Ovary (tissue), 9 donors: ENCODE measurements around the gene SLC48A1. TPM values are rescaled to one million over a fixed set of nuclear protein-coding genes. Genes with fewer than 3 reads are reported as not detected.

Experiments
- DNase-seq, 5 donors: peaks; one replicate each; pipeline ENCODE4 v3.0.0-alpha.2; 2019 to 2020
- H3K27ac ChIP-seq, 2 donors: fragments of 200-600 bp; one replicate each; pipeline versions ENCODE4 v1.5.1 to v1.8.0; 2019 to 2022
- H3K27me3 ChIP-seq: fragments of 200-600 bp; one replicate; pipeline ENCODE4 v1.8.0; 2022
- H3K36me3 ChIP-seq: fragments of 200-600 bp; sonication (generic); one replicate; pipeline ENCODE4 v1.5.1; 2019
- H3K4me1 ChIP-seq: one replicate; pipeline ENCODE4 v1.8.1; 2013; ENCODE audit warnings: mild to moderate bottlenecking, moderate library complexity; ENCODE audit not compliant: insufficient read depth
- H3K4me3 ChIP-seq: fragments of 200-600 bp; sonication (generic); one replicate; pipeline ENCODE4 v1.5.1; 2017
- H3K9me3 ChIP-seq, 2 donors: fragments of 200-600 bp in 1 of 2; sonication (generic) in 1 of 2; one replicate each; pipeline versions ENCODE4 v1.5.1 to v1.8.1; 2013 to 2019; ENCODE audit warnings: mild to moderate bottlenecking in 1 of 2, moderate library complexity in 1 of 2
- EP300 ChIP-seq: sonication (generic); formaldehyde crosslinking; IDR thresholded peaks from one replicate; pipeline ENCODE4 v1.6.1; 2017; ENCODE audit warnings: antibody characterized with exemption
- POLR2A ChIP-seq: fragments of 450-650 bp; IDR thresholded peaks from one replicate; pipeline ENCODE4 v1.6.1; 2017; ENCODE audit warnings: antibody characterized with exemption, mild to moderate bottlenecking, moderate library complexity
- WGBS, 3 donors: extraction: QIAGEN DNeasy Blood & Tissue Kit in 1 of 3; methylation state at CpG; one replicate each; pipeline versions ENCODE4 v1.1.5 to v1.1.7; 2013 to 2017; 5-methylcytosine and 5-hydroxymethylcytosine counted together
- intact Hi-C, 4 donors: fragments of 100-400 bp; cut with DNase I; formaldehyde crosslinking; loops; one replicate each; pipeline versions ENCODE4 v1.11.0 to v1.15.1; 2022 to 2023
- polyA plus RNA-seq, 2 donors: library from polyadenylated mRNA; stranded (reverse); fragments of 200-250 nt in 1 of 2; fragments of 350-450 nt in 1 of 2; fragmentation: Illumina TruSeq in 1 of 2; extraction: RNeasy Lipid Tissue Mini Kit (QIAGEN cat#74804) in 1 of 2; gene quantifications; one replicate each; pipeline ENCODE4 v1.2.3, GENCODE V29; 2013 to 2014
- total RNA-seq, 7 donors: library from RNA; depleted of rRNA in 2 of 7; stranded (reverse); fragments of >200 nt in 2 of 7; fragmentation: NEBNext Ultra II Directional in 3 of 7; extraction: Animal tissue kit (Norgen Biotek cat#: 25700) in 3 of 7; gene quantifications; one replicate each; pipeline versions ENCODE4 v1.1.0 to v1.2.4, GENCODE V29; 2016 to 2023
- TF ChIP-seq, protein P1 (sequence below), 3 donors: fragments of 450-650 bp in 2 of 3; fragments of 200-600 bp in 1 of 3; IDR thresholded peaks; one replicate each; pipeline versions ENCODE4 v1.5.1 to v1.8.0; 2016 to 2022; ENCODE audit warnings: antibody characterized with exemption in 3 of 3, mild to moderate bottlenecking in 1 of 3
- donor health status: DM: no; HTN: no; CAD: no; lungs with moderate emphysema.
- donor health status: DM: no; HTN: no; CAD: no.
- donor health status: Bipolar disorder and iron deficiency.
- donor health status: DM: yes; HTN: yes; CAD: no.
- donor health status: DM: no; HTN: no; CAD: no.
- donor health status: DM: yes; HTN: yes; CAD: no.

Gene SLC48A1
- total and polyA plus RNA-seq, 9 donors, result 24.1 to 143 (median 68.7) TPM

DNA sequence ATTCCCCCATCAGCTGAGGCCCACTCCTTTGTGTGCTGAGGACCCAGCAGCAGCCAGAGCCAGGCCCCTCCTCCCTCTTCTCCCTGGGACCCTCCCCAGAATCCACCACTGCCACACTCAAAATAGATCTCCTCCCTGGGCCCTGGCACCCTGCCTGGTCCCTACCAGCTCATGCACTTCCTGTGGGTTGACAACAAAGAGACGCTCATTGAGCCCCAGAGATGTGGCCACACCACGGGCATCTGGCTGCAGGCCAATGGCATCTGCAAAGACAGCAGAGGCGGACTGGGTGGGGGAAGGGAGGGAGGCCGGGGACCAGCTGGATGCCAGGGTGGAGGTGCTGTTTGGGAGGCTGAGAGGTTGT lies 31.7 kb upstream of the SLC48A1 start:
- peak in 4 of 5 donors; percentile 47 to 78 (median 68) for DNase-seq
- Histone ChIP-seq H3K27me3 (no peaks in the 10 kb centered on the region), H3K27ac (peak overlapping the region; percentile 51 to 52), H3K4me3 (no peak overlapping the region), H3K9me3 (no peaks in the 10 kb centered on the region), H3K4me1 (peaks cover 18% of the 10 kb centered on the region), H3K36me3 (no peaks in the 10 kb centered on the region)
- TF ChIP-seq EP300 (no peak), POLR2A (no peak)
- TF ChIP-seq, protein P1, sequence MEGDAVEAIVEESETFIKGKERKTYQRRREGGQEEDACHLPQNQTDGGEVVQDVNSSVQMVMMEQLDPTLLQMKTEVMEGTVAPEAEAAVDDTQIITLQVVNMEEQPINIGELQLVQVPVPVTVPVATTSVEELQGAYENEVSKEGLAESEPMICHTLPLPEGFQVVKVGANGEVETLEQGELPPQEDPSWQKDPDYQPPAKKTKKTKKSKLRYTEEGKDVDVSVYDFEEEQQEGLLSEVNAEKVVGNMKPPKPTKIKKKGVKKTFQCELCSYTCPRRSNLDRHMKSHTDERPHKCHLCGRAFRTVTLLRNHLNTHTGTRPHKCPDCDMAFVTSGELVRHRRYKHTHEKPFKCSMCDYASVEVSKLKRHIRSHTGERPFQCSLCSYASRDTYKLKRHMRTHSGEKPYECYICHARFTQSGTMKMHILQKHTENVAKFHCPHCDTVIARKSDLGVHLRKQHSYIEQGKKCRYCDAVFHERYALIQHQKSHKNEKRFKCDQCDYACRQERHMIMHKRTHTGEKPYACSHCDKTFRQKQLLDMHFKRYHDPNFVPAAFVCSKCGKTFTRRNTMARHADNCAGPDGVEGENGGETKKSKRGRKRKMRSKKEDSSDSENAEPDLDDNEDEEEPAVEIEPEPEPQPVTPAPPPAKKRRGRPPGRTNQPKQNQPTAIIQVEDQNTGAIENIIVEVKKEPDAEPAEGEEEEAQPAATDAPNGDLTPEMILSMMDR (IDR thresholded peaks at IDR 0.05), result no peak
- WGBS, 3 donors, result 48 to 50% (median 49%) methylated on average over 4 of the region's 4 CpGs
- intact Hi-C loops, result loop anchor here in 2 of 4 donors (5.0 kb wide), 2 partner anchors 34 to 36 kb away; partner anchors contain the start of gene RPAP3 (in 1 of the 2)

DNA sequence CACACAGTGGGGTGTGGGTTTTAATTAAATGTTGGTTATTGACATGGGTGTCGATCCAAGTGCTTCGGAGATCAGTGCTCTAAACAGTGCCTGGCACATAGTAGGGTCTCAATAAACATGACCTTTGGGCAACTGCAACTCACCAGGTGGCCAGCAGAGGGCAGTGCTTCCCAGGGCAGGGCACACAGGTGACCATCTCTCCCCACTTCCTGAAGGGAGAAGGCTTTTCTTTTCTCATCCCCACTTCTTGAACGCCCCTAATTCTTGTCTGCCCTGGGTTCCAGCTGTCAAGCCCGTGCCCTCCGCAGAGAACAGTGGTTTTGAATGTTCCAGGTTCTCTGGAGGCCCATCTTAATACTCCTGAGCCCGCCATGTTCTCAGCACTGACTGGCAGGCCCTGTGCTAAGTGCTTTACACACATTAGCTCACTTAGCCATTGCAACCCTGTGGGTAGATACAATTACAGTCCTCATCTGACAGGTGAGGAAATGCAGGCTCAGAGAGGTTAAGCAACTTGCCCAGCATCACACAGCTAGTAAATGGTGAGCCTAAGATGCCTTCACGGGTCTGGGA lies 30.7 kb upstream of the SLC48A1 start:
- Histone ChIP-seq H3K4me3 (no peak overlapping the region), H3K36me3 (no peaks in the 10 kb centered on the region), H3K4me1 (peaks cover 12% of the 10 kb centered on the region), H3K9me3 (no peaks in the 10 kb centered on the region), H3K27me3 (no peaks in the 10 kb centered on the region), H3K27ac (peak overlapping the region in 1 of 2 donors; percentile 51)
- peak in 4 of 5 donors; percentile 68 to 77 (median 74) for DNase-seq
- WGBS, 3 donors, result 77 to 82% (median 82%) methylated on average over 7 of the region's 7 CpGs
- TF ChIP-seq EP300, result no peak
- TF ChIP-seq, protein P1 (IDR thresholded peaks at IDR 0.05), result peak; percentile 65 to 95 (median 93)
- intact Hi-C loops, result loop anchor here in 2 of 4 donors (2.0 to 5.0 kb wide), 3 partner anchors 35 to 96 kb away; partner anchors contain the start of gene RPAP3 (in 1 of the 2)

GRCh38 chr12:47743311-47743860 lies 29.7 kb upstream of the SLC48A1 start:
- 87 to 90% (median 88%) methylated on average over 9 of the region's 9 CpGs for WGBS, 3 donors
- intact Hi-C loops, result loop anchor here in 2 of 4 donors (2.0 to 5.0 kb wide), 3 partner anchors 34 to 95 kb away; partner anchors contain the start of gene RPAP3 (in 1 of the 2)
- Histone ChIP-seq H3K9me3 (no peaks in the 10 kb centered on the region), H3K4me1 (peaks cover 3% of the 10 kb centered on the region), H3K4me3 (no peak overlapping the region), H3K36me3 (no peaks in the 10 kb centered on the region), H3K27me3 (no peaks in the 10 kb centered on the region), H3K27ac (no peak overlapping the region)
- TF ChIP-seq POLR2A (no peak), EP300 (no peak)
- TF ChIP-seq, protein P1 (IDR thresholded peaks at IDR 0.05), result no peak
- DNase-seq, result no peak

DNA sequence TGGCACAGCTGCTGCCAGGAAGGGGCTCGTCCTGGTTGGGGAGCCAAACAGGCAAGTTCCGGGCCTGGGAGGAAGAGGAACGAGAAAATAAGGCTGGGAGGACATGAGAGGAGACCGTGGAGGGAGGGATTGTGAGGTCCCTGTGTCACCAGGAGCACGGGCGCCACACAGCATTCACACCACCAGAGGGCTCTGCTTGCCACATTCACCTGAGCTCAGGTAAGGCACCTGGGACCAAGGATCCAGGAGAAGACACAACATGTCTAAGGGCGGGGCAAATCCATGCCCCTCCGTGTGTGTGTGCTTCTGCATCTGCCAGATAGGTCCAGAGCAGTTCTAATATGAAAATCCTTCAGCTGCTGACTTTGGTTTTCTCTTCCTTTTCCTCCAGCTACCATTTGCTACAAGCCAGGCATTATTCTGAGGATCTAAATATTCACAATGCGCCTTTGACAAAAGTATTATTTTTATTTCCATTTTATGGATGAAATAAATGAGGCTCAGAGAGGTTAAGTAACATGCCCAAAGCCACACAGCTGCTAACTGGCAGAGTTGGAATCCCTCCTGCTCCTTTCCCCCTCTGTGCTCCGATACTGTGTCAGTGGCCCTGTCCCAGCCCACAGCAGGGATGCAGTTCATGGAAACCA lies 28.9 kb upstream of the SLC48A1 start:
- Histone ChIP-seq H3K27me3 (no peaks in the 10 kb centered on the region), H3K4me1 (no peaks in the 10 kb centered on the region), H3K27ac (no peak overlapping the region), H3K9me3 (no peaks in the 10 kb centered on the region), H3K36me3 (no peaks in the 10 kb centered on the region), H3K4me3 (no peak overlapping the region)
- no peak for DNase-seq
- intact Hi-C loops, result loop anchor here in 2 of 4 donors (2.0 to 5.0 kb wide), 3 partner anchors 33 to 37 kb away; partner anchors contain the start of gene RPAP3 (in 1 of the 2)
- TF ChIP-seq, protein P1 (IDR thresholded peaks at IDR 0.05), result peak in 1 of 3 donors; percentile 6
- no peak for TF ChIP-seq EP300
- 71 to 75% (median 73%) methylated on average over 10 of the region's 10 CpGs for WGBS, 3 donors
